Measurements from ENCODE around the gene BMAL1. TPM values are rescaled to one million over a fixed set of nuclear protein-coding genes. Genes with fewer than 3 reads are reported as not detected.

The BMAL1 gene
- polyA plus RNA-seq, 1 experiment = 12.5 TPM

- ChIA-PET POLR2A (interaction anchor here (0.5 to 0.8 kb wide), 2 partner anchors 22 to 501 kb away, joined by 3 to 4 read pairs; no protein-coding TSS in a partner anchor), CTCF (interaction anchor here (1.1 to 1.2 kb wide), 2 partner anchors 19 to 106 kb away, joined by 3 to 5 read pairs; no protein-coding TSS in a partner anchor)
- H3K27me3 ChIP-seq (ENCODE audit: control insufficient read depth, insufficient read depth, low read length) = no peaks in the 10 kb centered on the region
- H3K4me3 ChIP-seq (ENCODE audit: low read depth, low read length) = no peak overlapping the region
- no peak for DNase-seq (ENCODE audit: low read depth, low spot score)
- no peak overlapping the region for H3K27ac ChIP-seq (ENCODE audit: low read depth, low read length)
- peaks cover 5% of the 10 kb centered on the region; the same call in 1 of the 2 replicates for H3K9me3 ChIP-seq (ENCODE audit: control insufficient read depth, insufficient read depth, low read length)
- TF ChIP-seq, protein P1, sequence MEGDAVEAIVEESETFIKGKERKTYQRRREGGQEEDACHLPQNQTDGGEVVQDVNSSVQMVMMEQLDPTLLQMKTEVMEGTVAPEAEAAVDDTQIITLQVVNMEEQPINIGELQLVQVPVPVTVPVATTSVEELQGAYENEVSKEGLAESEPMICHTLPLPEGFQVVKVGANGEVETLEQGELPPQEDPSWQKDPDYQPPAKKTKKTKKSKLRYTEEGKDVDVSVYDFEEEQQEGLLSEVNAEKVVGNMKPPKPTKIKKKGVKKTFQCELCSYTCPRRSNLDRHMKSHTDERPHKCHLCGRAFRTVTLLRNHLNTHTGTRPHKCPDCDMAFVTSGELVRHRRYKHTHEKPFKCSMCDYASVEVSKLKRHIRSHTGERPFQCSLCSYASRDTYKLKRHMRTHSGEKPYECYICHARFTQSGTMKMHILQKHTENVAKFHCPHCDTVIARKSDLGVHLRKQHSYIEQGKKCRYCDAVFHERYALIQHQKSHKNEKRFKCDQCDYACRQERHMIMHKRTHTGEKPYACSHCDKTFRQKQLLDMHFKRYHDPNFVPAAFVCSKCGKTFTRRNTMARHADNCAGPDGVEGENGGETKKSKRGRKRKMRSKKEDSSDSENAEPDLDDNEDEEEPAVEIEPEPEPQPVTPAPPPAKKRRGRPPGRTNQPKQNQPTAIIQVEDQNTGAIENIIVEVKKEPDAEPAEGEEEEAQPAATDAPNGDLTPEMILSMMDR (IDR thresholded peaks at IDR 0.05; ENCODE audit: low read depth, low read length) = no peak
Observed at GRCh38 chr11:13316528-13316961, 39.0 kb downstream of the BMAL1 start.

DNA sequence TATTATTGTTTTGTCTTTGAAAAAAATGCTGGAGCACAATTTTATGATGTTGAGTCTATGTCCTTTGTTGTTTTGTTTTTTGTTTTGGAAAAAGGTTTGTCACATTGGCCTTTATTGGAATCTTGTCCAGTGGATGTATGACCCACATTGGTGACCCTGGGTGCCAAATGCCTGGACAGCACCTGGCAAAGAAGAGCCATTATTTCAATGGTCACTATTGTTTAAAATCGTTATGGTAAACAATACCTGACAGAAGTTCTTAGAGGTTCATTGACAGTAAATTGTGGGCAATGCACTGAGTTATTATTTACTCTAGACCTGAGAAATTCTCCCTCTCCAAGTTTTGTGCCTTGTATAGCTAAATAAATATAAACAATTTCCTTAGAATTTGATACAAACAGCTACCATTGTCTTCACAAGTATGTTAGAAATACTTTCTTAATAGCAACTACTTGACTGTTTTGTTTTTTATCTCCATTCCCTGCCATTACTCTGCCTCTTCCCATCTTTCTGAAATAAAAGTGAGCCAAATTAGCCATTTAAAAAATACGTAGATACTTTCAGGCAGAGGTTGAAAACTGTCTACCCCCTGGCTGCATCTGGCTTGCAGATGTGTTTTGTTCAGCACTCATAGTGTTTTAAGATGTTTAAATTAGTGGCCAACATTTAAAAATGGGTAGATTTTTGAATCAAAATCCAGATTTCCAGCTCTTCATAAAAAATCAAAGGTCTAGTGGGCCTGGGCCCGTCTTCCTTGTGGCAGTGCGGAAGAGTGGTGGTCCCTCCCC is 39.9 kb downstream of the BMAL1 start:
- no peaks in the 10 kb centered on the region for H3K27me3 ChIP-seq (ENCODE audit: control insufficient read depth, insufficient read depth, low read length)
- no peak for DNase-seq (ENCODE audit: low read depth, low spot score)
- H3K4me3 ChIP-seq (ENCODE audit: low read depth, low read length) = no peak overlapping the region
- ChIA-PET POLR2A (no interaction called here), CTCF (interaction anchor here (1.7 to 1.9 kb wide), 2 partner anchors 18 to 107 kb away, joined by 5 to 19 read pairs; no protein-coding TSS in a partner anchor)
- H3K9me3 ChIP-seq (ENCODE audit: control insufficient read depth, insufficient read depth, low read length) = peaks cover 5% of the 10 kb centered on the region; the same call in 1 of the 2 replicates
- H3K27ac ChIP-seq (ENCODE audit: low read depth, low read length) = no peak overlapping the region
- TF ChIP-seq, protein P1 (IDR thresholded peaks at IDR 0.05; ENCODE audit: low read depth, low read length) = no peak

DNA sequence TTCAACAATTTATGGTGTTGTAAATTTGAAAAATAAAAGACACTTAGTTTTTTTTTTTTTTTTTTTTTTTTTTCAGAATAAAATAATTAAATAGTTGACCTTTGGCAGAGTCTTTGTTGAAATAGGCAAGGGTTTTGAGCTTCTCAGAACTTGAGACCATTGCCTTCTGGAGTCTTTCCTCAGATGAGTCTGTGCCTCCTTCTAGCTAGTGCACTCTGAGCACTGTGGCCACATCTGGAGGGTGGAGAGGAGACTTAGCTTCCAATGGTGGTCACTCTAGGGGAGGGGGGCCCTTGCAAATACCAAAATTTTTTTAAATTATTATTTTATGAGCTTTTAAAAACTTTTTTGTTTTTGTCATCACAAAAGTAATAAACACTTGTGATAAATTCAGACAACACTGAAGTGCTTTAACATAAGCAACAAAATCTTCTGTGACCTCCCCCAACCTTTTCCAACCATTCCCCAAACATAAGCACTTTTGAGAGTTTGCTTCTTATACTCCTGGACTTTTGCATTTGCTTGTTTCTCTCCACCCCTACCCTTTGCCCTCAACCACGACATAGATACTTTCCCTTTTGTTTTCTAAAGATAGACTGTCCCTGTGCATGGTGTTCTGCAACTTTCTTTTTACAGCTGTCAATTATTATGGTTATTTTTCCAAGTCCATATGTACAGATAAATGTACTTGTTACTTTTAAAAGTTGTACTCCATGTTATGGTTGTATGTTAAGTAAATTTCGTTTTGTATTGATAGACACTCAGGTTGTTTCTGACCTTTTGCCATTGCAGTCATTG is 41.1 kb downstream of the BMAL1 start:
- Histone ChIP-seq H3K27ac (ENCODE audit: low read depth, low read length) (no peak overlapping the region), H3K9me3 (ENCODE audit: control insufficient read depth, insufficient read depth, low read length) (no peaks in the 10 kb centered on the region), H3K4me3 (ENCODE audit: low read depth, low read length) (no peak overlapping the region), H3K27me3 (ENCODE audit: control insufficient read depth, insufficient read depth, low read length) (no peaks in the 10 kb centered on the region)
- CTCF ChIA-PET = interaction anchor here (1.7 to 1.9 kb wide), 2 partner anchors 17 to 108 kb away, joined by 5 to 19 read pairs; no protein-coding TSS in a partner anchor
- DNase-seq (ENCODE audit: low read depth, low spot score) = no peak
- TF ChIP-seq, protein P1 (IDR thresholded peaks at IDR 0.05; ENCODE audit: low read depth, low read length) = no peak
- POLR2A ChIA-PET = no interaction called here

DNA sequence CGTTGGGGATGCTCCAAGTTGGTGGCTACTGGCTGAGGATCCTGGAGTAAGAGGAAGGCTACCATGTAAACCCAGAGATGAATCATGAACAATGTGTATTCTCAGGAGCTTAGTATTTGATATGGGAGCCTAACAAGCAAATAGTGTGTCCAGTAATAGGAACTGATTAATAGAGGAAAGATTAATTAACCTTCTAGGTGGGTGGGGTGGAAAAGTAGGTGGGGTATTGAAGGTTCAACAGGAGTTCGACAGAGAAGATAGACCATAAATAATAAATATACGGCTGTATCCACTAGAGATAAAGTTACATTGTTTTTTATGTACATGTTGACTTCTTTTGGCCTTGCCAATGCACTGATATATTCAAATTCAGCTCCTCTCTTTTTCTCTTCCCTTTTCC is 43.1 kb downstream of the BMAL1 start:
- TF ChIP-seq, protein P1 (IDR thresholded peaks at IDR 0.05; ENCODE audit: low read depth, low read length) = no peak
- no peaks in the 10 kb centered on the region for H3K9me3 ChIP-seq (ENCODE audit: control insufficient read depth, insufficient read depth, low read length)
- no peak for DNase-seq (ENCODE audit: low read depth, low spot score)
- ChIA-PET POLR2A (no interaction called here), CTCF (interaction anchor here (0.7 to 4.3 kb wide), 4 partner anchors 13 to 763 kb away, joined by 3 to 26 read pairs (median 4); no protein-coding TSS in a partner anchor)
- H3K4me3 ChIP-seq (ENCODE audit: low read depth, low read length) = no peak overlapping the region
- H3K27me3 ChIP-seq (ENCODE audit: control insufficient read depth, insufficient read depth, low read length) = no peaks in the 10 kb centered on the region
- H3K27ac ChIP-seq (ENCODE audit: low read depth, low read length) = no peak overlapping the region
